Hair follicle dermal papilla cell (primary cell): Measurements from ENCODE around the gene ERCC6L. TPM values are rescaled to one million over a fixed set of nuclear protein-coding genes. Genes with fewer than 3 reads are reported as not detected.

Experiments
- small RNA-seq: library from RNA; depleted of rRNA; stranded (forward); fragments of <200 nt; gene quantifications from one replicate; pipeline ENCODE3, GENCODE V24; 2012
- total RNA-seq: library from RNA; depleted of rRNA; stranded (reverse); fragments of >200 nt; gene quantifications from 2 replicates; pipeline ENCODE4 v1.2.3, GENCODE V29; 2012

The ERCC6L gene
- 0.24 and 0.32 TPM in 2 replicates for total RNA-seq

GRCh38 chrX:72238721-72239475, at the start of gene ERCC6L:
Gene ERCC6L (minus strand): TSS chrX:72239027. CDS start chrX:72238911, 116 bp downstream.

GRCh38 chrX:72181178-72182125, 57.4 kb downstream of the ERCC6L start, which contains the start of gene PIN4:
Gene PIN4 (plus strand): TSS chrX:72181757. CDS start chrX:72181786, 29 bp downstream.

Small RNAs within 50 kb of the gene (small RNA-seq; reads per million reads assigned to genes)
- not detected for gene RF00019

Other genes starting within 250 kb of the ERCC6L start
- gene RTL5, start 107.1 kb downstream of the ERCC6L start, total RNA-seq, result 2.9 TPM in 2 replicates
- 4.4 and 4.5 TPM in 2 replicates for gene PIN4, start 57.3 kb downstream of the ERCC6L start, total RNA-seq
- 735 and 849 TPM in 2 replicates for gene RPS4X, start 38.2 kb upstream of the ERCC6L start, total RNA-seq
- 0.97 TPM in 1 of 2 replicates, not detected in the other for gene CITED1, start 66.9 kb upstream of the ERCC6L start, total RNA-seq